ENCODE measurements around the gene CSDE1. TPM values are rescaled to one million over a fixed set of nuclear protein-coding genes. Genes with fewer than 3 reads are reported as not detected.

Gene CSDE1
- total RNA-seq, 4 donors from 2014 or later = 548 to 1,437 (median 734) TPM

DNA sequence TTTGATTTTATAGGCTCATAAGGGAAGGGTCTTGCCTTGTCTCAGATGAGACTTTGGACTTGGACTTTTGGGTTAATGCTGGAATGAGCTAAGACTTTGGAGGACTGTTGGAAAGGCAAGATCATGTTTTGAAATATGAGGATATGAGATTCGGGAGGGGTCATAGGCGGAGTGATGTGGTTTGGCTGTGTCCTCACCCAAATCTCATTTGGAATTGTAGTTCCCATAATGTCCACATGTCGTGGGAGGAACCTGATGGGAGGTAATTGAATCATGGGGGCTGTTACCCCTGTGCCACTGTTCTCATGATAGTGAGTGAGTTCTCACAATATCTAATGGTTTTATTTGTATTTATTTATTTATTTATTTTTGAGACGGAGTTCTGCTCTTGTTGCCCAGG lies 6.9 kb upstream of the CSDE1 start:
- TF ChIP-seq POLR2A (IDR thresholded peaks at IDR 0.05) (no peak), CTCF (IDR thresholded peaks at IDR 0.05) (no peak)
- no peak overlapping the region for H3K4me3 ChIP-seq (replicated peaks in 1 of 3)
- no peaks in the 10 kb centered on the region for H3K36me3 ChIP-seq
- intact Hi-C loops (cut with DNase I) = no loop called here
- H3K27ac ChIP-seq = no peak overlapping the region
- H3K4me1 ChIP-seq = no peaks in the 10 kb centered on the region
- 84 to 87% methylated on average over 4 of the region's 4 CpGs for whole genome bisulfite sequencing, 2 donors
- H3K9me3 ChIP-seq = no peaks in the 10 kb centered on the region
- no peak for DNase-seq
- H3K27me3 ChIP-seq = no peaks in the 10 kb centered on the region

DNA sequence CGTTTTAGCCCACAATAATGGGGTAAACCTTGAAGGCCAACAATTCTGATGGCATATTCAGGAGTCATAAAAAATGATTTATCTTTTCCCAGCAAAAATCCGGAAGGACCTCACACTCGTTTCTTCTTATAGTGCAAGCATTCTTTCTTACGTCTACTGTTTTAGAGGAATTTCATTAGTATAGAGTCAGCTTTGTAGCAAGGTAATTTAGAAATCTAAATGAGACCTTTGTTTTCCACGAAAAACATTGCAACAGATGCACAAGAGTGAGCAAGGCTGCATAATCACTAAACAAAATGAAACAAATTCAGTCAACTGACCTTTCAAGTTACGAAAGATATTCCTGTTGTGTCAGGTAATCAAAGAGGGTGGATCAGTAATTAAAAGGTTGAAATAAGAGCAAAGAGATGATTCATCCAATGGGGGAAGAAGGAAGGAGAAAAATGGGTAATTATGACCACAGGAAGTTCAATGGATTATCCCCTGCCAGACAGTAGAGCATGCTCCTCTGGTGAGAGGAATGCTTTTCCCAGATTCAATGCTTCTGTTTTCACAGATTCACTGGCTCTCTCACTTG lies 560 bp upstream of the CSDE1 start:
- no peaks in the 10 kb centered on the region for H3K36me3 ChIP-seq
- peak overlapping the region; percentile 97 to 100 (median 98) for H3K27ac ChIP-seq
- DNase-seq = no peak
- peak overlapping the region in 2 of 3 donors; percentile 5 to 68 for H3K4me3 ChIP-seq (replicated peaks in 1 of 3)
- WGBS, 2 donors = 40 to 43% methylated on average over 6 of the region's 6 CpGs
- intact Hi-C loops (cut with DNase I) = loop anchor here (5.0 kb wide), 1 partner anchor 176 kb away; the partner anchor contains the start of gene BCAS2
- no peaks in the 10 kb centered on the region for H3K27me3 ChIP-seq
- H3K9me3 ChIP-seq = no peaks in the 10 kb centered on the region
- peaks cover 18 to 43% of the 10 kb centered on the region in 2 donors for H3K4me1 ChIP-seq
- TF ChIP-seq CTCF (IDR thresholded peaks at IDR 0.05) = no peak
- no peak for TF ChIP-seq POLR2A (IDR thresholded peaks at IDR 0.05)

- Histone ChIP-seq H3K36me3 (no peaks in the 10 kb centered on the region), H3K4me1 (peaks cover 21 to 56% of the 10 kb centered on the region in 2 donors), H3K4me3 (replicated peaks in 1 of 3) (peak overlapping the region; percentile 68 to 81 (median 75)), H3K27ac (peak overlapping the region in 2 of 3 donors; percentile 98 to 100), H3K27me3 (no peaks in the 10 kb centered on the region), H3K9me3 (no peaks in the 10 kb centered on the region)
- WGBS, 2 donors = 2% methylated on average over 14 to 17 of the region's 17 CpGs
- peak; percentile 8 to 23 for DNase-seq
- intact Hi-C loops (cut with DNase I) = loop anchor here (5.0 kb wide), 1 partner anchor 175 kb away; the partner anchor contains the start of gene BCAS2
- TF ChIP-seq POLR2A (IDR thresholded peaks at IDR 0.05) = no peak
- no peak for TF ChIP-seq CTCF (IDR thresholded peaks at IDR 0.05)
These were observed 782 bp downstream of the CSDE1 start for GRCh38 chr1:114756949-114757454.

- intact Hi-C loops (cut with DNase I) = loop anchor here (5.0 kb wide), 1 partner anchor 174 kb away; the partner anchor contains the start of gene BCAS2
- H3K27me3 ChIP-seq = no peaks in the 10 kb centered on the region
- no peak for DNase-seq
- no peaks in the 10 kb centered on the region for H3K9me3 ChIP-seq
- peaks cover 25 to 64% of the 10 kb centered on the region in 2 donors for H3K4me1 ChIP-seq
- TF ChIP-seq CTCF (IDR thresholded peaks at IDR 0.05) (no peak), POLR2A (IDR thresholded peaks at IDR 0.05) (no peak)
- WGBS, 2 donors = 38 to 39% methylated on average over 14 of the region's 14 CpGs
- H3K36me3 ChIP-seq = no peaks in the 10 kb centered on the region
- peak overlapping the region in 1 of 3 donors; percentile 100 for H3K27ac ChIP-seq
- peak overlapping the region in 2 of 3 donors; percentile 68 to 81 for H3K4me3 ChIP-seq (replicated peaks in 1 of 3)
These were observed 1.5 kb downstream of the CSDE1 start for GRCh38 chr1:114756009-114756892.

Data from thyroid gland (tissue), 4 donors.